Mesenchymal stem cell (in vitro differentiated cells and primary cell): ENCODE data around the gene BAZ2A.
A peak's percentile ranks its signal among the peaks of the same experiment; 100 is the strongest.
"Not testable (repeated sequence)": the region's sequence is repeated elsewhere in the genome, so short reads cannot be mapped to it uniquely, and the experiment has no call there.

Experiments used
- DNase-seq: peaks from one replicate; pipeline ENCODE4 v3.0.0-alpha.2; 2013
- H2AFZ ChIP-seq: one replicate; pipeline ENCODE4 v1.6.1; 2013; ENCODE audit warnings: low read depth, mild to moderate bottlenecking, control low read depth, inconsistent platforms, low read length, moderate library complexity
- H2AK5ac ChIP-seq: 2 replicates; pipeline ENCODE4 v1.6.1; 2013; ENCODE audit warnings: low read length, moderate library complexity, mild to moderate bottlenecking, inconsistent platforms; ENCODE audit not compliant: severe bottlenecking
- H2BK120ac ChIP-seq: one replicate; pipeline ENCODE4 v1.6.1; 2013; ENCODE audit warnings: low read depth, mild to moderate bottlenecking, inconsistent platforms, low read length, moderate library complexity
- H2BK12ac ChIP-seq, 2 experiments: one replicate each; pipeline ENCODE4 v1.6.1; 2013; ENCODE audit warnings: inconsistent platforms in 2 of 2, low read length in 2 of 2, mild to moderate bottlenecking in 2 of 2, moderate library complexity in 2 of 2, control low read depth in 1 of 2
- H2BK15ac ChIP-seq: one replicate; pipeline ENCODE4 v1.6.1; 2013; ENCODE audit warnings: mild to moderate bottlenecking, low read depth, inconsistent platforms; ENCODE audit not compliant: poor library complexity, severe bottlenecking
- H2BK5ac ChIP-seq: 2 replicates; pipeline ENCODE4 v1.6.1; 2013; ENCODE audit warnings: low read depth, mild to moderate bottlenecking, low read length, control low read depth, inconsistent platforms; ENCODE audit not compliant: poor library complexity, severe bottlenecking
- H3K14ac ChIP-seq, 2 experiments: one replicate each; pipeline ENCODE4 v1.6.1; 2013; ENCODE audit warnings: inconsistent platforms in 2 of 2, low read length in 2 of 2, control low read depth in 1 of 2, mild to moderate bottlenecking in 1 of 2, moderate library complexity in 1 of 2
- H3K18ac ChIP-seq, 2 experiments: one replicate each; pipeline ENCODE4 v1.6.1; 2013; ENCODE audit warnings: inconsistent platforms in 2 of 2, low read length in 2 of 2, control low read depth in 1 of 2, low read depth in 1 of 2, mild to moderate bottlenecking in 1 of 2
- H3K23ac ChIP-seq, 2 experiments: one replicate each; pipeline ENCODE4 v1.6.1; 2013; ENCODE audit warnings: inconsistent platforms in 2 of 2, low read length in 2 of 2, mild to moderate bottlenecking in 2 of 2, moderate library complexity in 2 of 2, control low read depth in 1 of 2
- H3K27ac ChIP-seq: 2 replicates; pipeline ENCODE4 v1.5.1; 2013; ENCODE audit warnings: mild to moderate bottlenecking, moderate library complexity, low read length, control low read depth, inconsistent platforms; ENCODE audit not compliant: poor library complexity, severe bottlenecking
- H3K27me3 ChIP-seq, 2 experiments: 2 replicates each; pipeline versions ENCODE4 v1.6.1 to v1.7.0; 2013; ENCODE audit warnings: low read length in 2 of 2, mild to moderate bottlenecking in 2 of 2, moderate library complexity in 2 of 2, control low read depth in 1 of 2, inconsistent platforms in 1 of 2; ENCODE audit not compliant: control insufficient read depth in 1 of 2, insufficient read depth in 1 of 2
- H3K36me3 ChIP-seq, 2 experiments: 2 replicates each; pipeline versions ENCODE4 v1.6.1 to v1.7.0; 2013; ENCODE audit warnings: low read length in 2 of 2, control low read depth in 1 of 2, inconsistent platforms in 1 of 2, low read depth in 1 of 2, mild to moderate bottlenecking in 1 of 2; ENCODE audit not compliant: insufficient read depth in 2 of 2, control insufficient read depth in 1 of 2
- H3K4ac ChIP-seq, 2 experiments: one replicate each; pipeline ENCODE4 v1.6.1; 2013; ENCODE audit warnings: inconsistent platforms in 2 of 2, low read length in 2 of 2, mild to moderate bottlenecking in 2 of 2, moderate library complexity in 2 of 2, control low read depth in 1 of 2, low read depth in 1 of 2
- H3K4me1 ChIP-seq: 2 replicates; pipeline ENCODE4 v1.6.1; 2013; ENCODE audit warnings: low read depth, low read length, control low read depth; ENCODE audit not compliant: control insufficient read depth, insufficient read depth
- H3K4me2 ChIP-seq: 2 replicates; pipeline ENCODE4 v1.6.1; 2013; ENCODE audit warnings: low read length, mild to moderate bottlenecking, inconsistent platforms; ENCODE audit not compliant: poor library complexity, severe bottlenecking
- H3K4me3 ChIP-seq, 2 experiments: 2 replicates each; pipeline versions ENCODE4 v1.5.1 to v1.7.0; 2013; ENCODE audit warnings: low read length in 2 of 2, mild to moderate bottlenecking in 2 of 2, control low read depth in 1 of 2, low read depth in 1 of 2; ENCODE audit not compliant: insufficient read depth in 1 of 2
- H3K79me1 ChIP-seq: replicated peaks from 2 replicates; pipeline ENCODE4 v1.6.1; 2013; ENCODE audit warnings: mild to moderate bottlenecking, control low read depth, low read length, inconsistent platforms; ENCODE audit not compliant: poor library complexity, severe bottlenecking
- H3K9ac ChIP-seq: 2 replicates; pipeline ENCODE4 v1.7.0; 2013; ENCODE audit warnings: mild to moderate bottlenecking, low read length, moderate library complexity
- H3K9me3 ChIP-seq: 2 replicates; pipeline ENCODE4 v1.7.0; 2013; ENCODE audit warnings: mild to moderate bottlenecking, low read length; ENCODE audit not compliant: control insufficient read depth
- H4K8ac ChIP-seq: one replicate; pipeline ENCODE4 v1.6.1; 2013; ENCODE audit warnings: inconsistent platforms, mild to moderate bottlenecking, low read length, moderate library complexity
- H4K91ac ChIP-seq: one replicate; pipeline ENCODE4 v1.6.1; 2013; ENCODE audit warnings: mild to moderate bottlenecking, low read length, inconsistent platforms
- WGBS: methylation state at CpG from one replicate; pipeline ENCODE4 v1.1.7; 2013; ENCODE audit warnings: mixed read lengths; 5-methylcytosine and 5-hydroxymethylcytosine counted together

Gene BAZ2A

GRCh38 chr12:56581418-56582145 lies 48.5 kb downstream of the BAZ2A start:
- Histone ChIP-seq H3K27me3 (no peaks in the 10 kb centered on the region), H2BK15ac (no peak overlapping the region), H2BK5ac (no peak overlapping the region), H3K14ac (no peak overlapping the region), H2BK12ac (no peak overlapping the region), H3K9ac (no peak overlapping the region), H3K36me3 (peaks cover 26 to 32% of the 10 kb centered on the region in 2 experiments), H3K4ac (no peak overlapping the region), H2BK120ac (no peak overlapping the region), H3K4me1 (no peaks in the 10 kb centered on the region), H3K27ac (no peak overlapping the region), H4K8ac (no peak overlapping the region), H4K91ac (no peak overlapping the region), H3K4me3 (no peak overlapping the region), H3K9me3 (no peaks in the 10 kb centered on the region), H3K23ac (no peak overlapping the region), H3K79me1 (peaks cover 8% of the 10 kb centered on the region), H3K4me2 (no peak overlapping the region), H2AK5ac (no peak overlapping the region), H2AFZ (no peak overlapping the region), H3K18ac (no peak overlapping the region)
- no peak for DNase-seq
- 84% methylated on average over 10 of the region's 10 CpGs for WGBS

GRCh38 chr12:56578983-56579546 lies 51.1 kb downstream of the BAZ2A start:
- no peak overlapping the region for H2BK120ac ChIP-seq
- no peak overlapping the region for H4K91ac ChIP-seq
- H3K36me3 ChIP-seq = peaks cover 32 to 34% of the 10 kb centered on the region in 2 experiments
- H3K9ac ChIP-seq = no peak overlapping the region
- H3K27ac ChIP-seq = no peak overlapping the region
- H3K27me3 ChIP-seq = no peaks in the 10 kb centered on the region
- no peak overlapping the region for H3K4me3 ChIP-seq
- H3K9me3 ChIP-seq = no peaks in the 10 kb centered on the region
- no peak for DNase-seq
- H3K23ac ChIP-seq = no peak overlapping the region
- no peak overlapping the region for H3K4me2 ChIP-seq
- H2BK5ac ChIP-seq = no peak overlapping the region
- no peaks in the 10 kb centered on the region for H3K4me1 ChIP-seq
- no peak overlapping the region for H2AK5ac ChIP-seq
- no peak overlapping the region for H4K8ac ChIP-seq
- no peak overlapping the region for H3K18ac ChIP-seq
- peaks cover 12% of the 10 kb centered on the region for H3K79me1 ChIP-seq
- H2AFZ ChIP-seq = no peak overlapping the region
- H2BK15ac ChIP-seq = no peak overlapping the region
- H3K14ac ChIP-seq = no peak overlapping the region
- 84% methylated on average over 6 of the region's 10 CpGs for whole genome bisulfite sequencing
- no peak overlapping the region for H3K4ac ChIP-seq
- no peak overlapping the region for H2BK12ac ChIP-seq

GRCh38 chr12:56577248-56577647 lies 52.9 kb downstream of the BAZ2A start:
- peaks cover 25 to 32% of the 10 kb centered on the region in 2 experiments for H3K36me3 ChIP-seq
- not testable (repeated sequence) for H3K27ac ChIP-seq, H4K91ac ChIP-seq, H2BK120ac ChIP-seq, H3K27me3 ChIP-seq, H3K23ac ChIP-seq, H3K4me3 ChIP-seq, H3K79me1 ChIP-seq, H3K4me2 ChIP-seq, H2AK5ac ChIP-seq, H3K9me3 ChIP-seq, H3K4me1 ChIP-seq, DNase-seq, H3K14ac ChIP-seq, H3K4ac ChIP-seq, H3K18ac ChIP-seq, H2AFZ ChIP-seq, H2BK5ac ChIP-seq, H4K8ac ChIP-seq, H3K9ac ChIP-seq, H2BK12ac ChIP-seq, H2BK15ac ChIP-seq
- WGBS = 98% methylated on average over 4 of the region's 7 CpGs

GRCh38 chr12:56574210-56574609 lies 55.9 kb downstream of the BAZ2A start:
- Histone ChIP-seq H2BK120ac (no peak overlapping the region), H3K18ac (no peak overlapping the region), H3K14ac (no peak overlapping the region), H3K4ac (no peak overlapping the region), H2BK12ac (no peak overlapping the region), H3K9ac (peak overlapping the region; percentile 65), H2AK5ac (no peak overlapping the region), H2BK5ac (no peak overlapping the region), H3K4me2 (no peak overlapping the region), H3K79me1 (peaks cover 12% of the 10 kb centered on the region), H2AFZ (no peak overlapping the region), H3K23ac (no peak overlapping the region), H3K27ac (no peak overlapping the region), H4K8ac (no peak overlapping the region), H3K4me3 (no peak overlapping the region), H3K36me3 (peaks cover 30 to 35% of the 10 kb centered on the region in 2 experiments), H3K27me3 (no peaks in the 10 kb centered on the region), H4K91ac (no peak overlapping the region), H3K4me1 (no peaks in the 10 kb centered on the region), H3K9me3 (no peaks in the 10 kb centered on the region), H2BK15ac (no peak overlapping the region)
- DNase-seq = no peak
- WGBS = no CpG with 5 or more reads among the region's 2 CpGs
